C4-2B (cell line): Measurements from ENCODE around the gene HIVEP3.

Experiments used
- ZFX ChIP-seq: fragments of 450-650 bp; IDR thresholded peaks from 2 replicates; pipeline ENCODE4 v1.6.1; 2017
- TF ChIP-seq, protein P1 (sequence below): fragments of 450-650 bp; conservative IDR thresholded peaks from 2 replicates; pipeline ENCODE4 v1.5.1; 2017; ENCODE audit warnings: mild to moderate bottlenecking

DNA sequence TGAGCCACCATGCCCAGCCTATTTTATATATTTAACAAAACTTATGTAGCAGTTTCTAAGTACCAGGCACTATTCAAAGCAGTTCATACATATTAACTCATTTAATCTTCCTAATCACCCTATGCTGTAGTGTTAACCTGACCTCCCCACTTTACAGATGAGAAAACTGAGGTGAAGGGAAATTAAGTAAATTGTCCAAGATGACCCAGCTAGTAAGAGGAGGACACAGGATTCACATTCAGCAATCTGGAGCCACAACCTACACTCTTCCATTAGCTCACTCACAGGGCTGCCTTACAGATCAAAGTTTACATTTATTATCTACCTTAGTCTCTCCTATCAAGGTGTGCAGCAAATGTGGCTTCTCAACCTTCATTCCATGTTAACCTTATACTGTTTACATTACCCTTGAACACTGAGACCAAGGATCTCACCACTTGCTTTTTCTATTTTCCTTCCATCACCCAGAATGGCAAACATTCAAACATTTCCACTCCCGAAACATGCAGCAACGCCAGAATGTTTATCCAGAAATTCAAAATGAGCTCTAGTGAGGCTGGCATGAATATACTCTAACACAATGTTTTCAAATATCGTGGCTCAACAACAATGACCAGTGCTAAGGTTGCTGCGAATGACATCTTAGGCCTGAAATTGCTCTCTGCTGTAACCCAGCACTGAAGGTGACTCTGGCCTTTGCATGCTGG, 24.5 kb downstream of the HIVEP3 start:
- no peak for TF ChIP-seq ZFX
- TF ChIP-seq, protein P1, sequence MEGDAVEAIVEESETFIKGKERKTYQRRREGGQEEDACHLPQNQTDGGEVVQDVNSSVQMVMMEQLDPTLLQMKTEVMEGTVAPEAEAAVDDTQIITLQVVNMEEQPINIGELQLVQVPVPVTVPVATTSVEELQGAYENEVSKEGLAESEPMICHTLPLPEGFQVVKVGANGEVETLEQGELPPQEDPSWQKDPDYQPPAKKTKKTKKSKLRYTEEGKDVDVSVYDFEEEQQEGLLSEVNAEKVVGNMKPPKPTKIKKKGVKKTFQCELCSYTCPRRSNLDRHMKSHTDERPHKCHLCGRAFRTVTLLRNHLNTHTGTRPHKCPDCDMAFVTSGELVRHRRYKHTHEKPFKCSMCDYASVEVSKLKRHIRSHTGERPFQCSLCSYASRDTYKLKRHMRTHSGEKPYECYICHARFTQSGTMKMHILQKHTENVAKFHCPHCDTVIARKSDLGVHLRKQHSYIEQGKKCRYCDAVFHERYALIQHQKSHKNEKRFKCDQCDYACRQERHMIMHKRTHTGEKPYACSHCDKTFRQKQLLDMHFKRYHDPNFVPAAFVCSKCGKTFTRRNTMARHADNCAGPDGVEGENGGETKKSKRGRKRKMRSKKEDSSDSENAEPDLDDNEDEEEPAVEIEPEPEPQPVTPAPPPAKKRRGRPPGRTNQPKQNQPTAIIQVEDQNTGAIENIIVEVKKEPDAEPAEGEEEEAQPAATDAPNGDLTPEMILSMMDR: no peak
